SU-DHL-6 (cell line): ENCODE results near the gene KRT27.

Experiments used
- H2AFZ ChIP-seq: fragments of 200-600 bp; sonication (generic); 2 replicates; pipeline ENCODE4 v1.6.1; 2014; ENCODE audit warnings: low read depth, mild to moderate bottlenecking, moderate library complexity, mixed read lengths, antibody characterized with exemption, low read length; ENCODE audit not compliant: severe bottlenecking
- H3F3A ChIP-seq: fragments of 200-600 bp; shearing (Covaris generic); 2 replicates; pipeline ENCODE4 v1.6.0; 2016; ENCODE audit warnings: antibody characterized with exemption, mild to moderate bottlenecking; ENCODE audit not compliant: insufficient read depth
- H3K27ac ChIP-seq: fragments of 200-600 bp; sonication (generic); 2 replicates; pipeline ENCODE4 v1.5.1; 2016; ENCODE audit warnings: low read depth, mild to moderate bottlenecking, low read length, moderate library complexity, mixed read lengths
- H3K27me3 ChIP-seq: fragments of 200-600 bp; sonication (generic), shearing (Covaris generic); 2 replicates; pipeline ENCODE4 v1.6.0; 2014; ENCODE audit warnings: mild to moderate bottlenecking, low read length
- H3K36me3 ChIP-seq: fragments of 200-600 bp; sonication (generic); 2 replicates; pipeline ENCODE4 v1.6.1; 2014; ENCODE audit warnings: mild to moderate bottlenecking, low read length, mixed read lengths
- H3K4me2 ChIP-seq: fragments of 300-600, 200-600 bp; shearing (Covaris generic), sonication (generic); 2 replicates; pipeline ENCODE4 v1.6.0; 2014; ENCODE audit warnings: low read length, low read depth, mild to moderate bottlenecking; ENCODE audit not compliant: poor library complexity, severe bottlenecking
- H3K4me3 ChIP-seq: fragments of 200-600 bp; sonication (generic); 2 replicates; pipeline ENCODE4 v1.5.1; 2014; ENCODE audit warnings: antibody characterized with exemption, low read length, mild to moderate bottlenecking, mixed read lengths; ENCODE audit not compliant: insufficient read depth, poor library complexity, severe bottlenecking
- H3K79me2 ChIP-seq: fragments of 200-600 bp; sonication (generic); 2 replicates; pipeline ENCODE4 v1.6.1; 2014; ENCODE audit warnings: mild to moderate bottlenecking, low read length, moderate library complexity; ENCODE audit not compliant: insufficient read depth
- H3K9ac ChIP-seq: fragments of 200-600 bp; sonication (generic); 2 replicates; pipeline ENCODE4 v1.7.0; 2014; ENCODE audit warnings: mild to moderate bottlenecking, low read length
- H3K9me2 ChIP-seq: fragments of 200-600 bp; sonication (generic); replicated peaks from 2 replicates; pipeline ENCODE4 v1.6.1; 2014; ENCODE audit warnings: low read length; ENCODE audit not compliant: insufficient read depth
- H3K9me3 ChIP-seq: fragments of 200-600 bp; sonication (generic); 2 replicates; pipeline ENCODE4 v1.6.1; 2014; ENCODE audit warnings: low read length, mixed read lengths; ENCODE audit not compliant: insufficient read depth
- H4K20me1 ChIP-seq: fragments of 200-600 bp; sonication (generic); 2 replicates; pipeline ENCODE4 v1.6.1; 2014; ENCODE audit warnings: low read depth, mild to moderate bottlenecking, antibody characterized with exemption, low read length, moderate library complexity, mixed read lengths
- EZH2phosphoT487 ChIP-seq: fragments of 200-600 bp; sonication (generic), shearing (Covaris generic); conservative IDR thresholded peaks from 2 replicates; pipeline ENCODE4 v1.6.1; 2018; ENCODE audit warnings: mild to moderate bottlenecking, antibody characterized with exemption, low read length, moderate library complexity, mixed read lengths
- TF ChIP-seq, protein P1 (sequence below): fragments of 200-600 bp; sonication (generic); IDR thresholded peaks from one replicate; pipeline ENCODE4 v1.5.1; 2017; ENCODE audit warnings: antibody characterized with exemption, mild to moderate bottlenecking, low read length, moderate library complexity; ENCODE audit not compliant: insufficient read depth, poor library complexity, severe bottlenecking

Gene KRT27

DNA sequence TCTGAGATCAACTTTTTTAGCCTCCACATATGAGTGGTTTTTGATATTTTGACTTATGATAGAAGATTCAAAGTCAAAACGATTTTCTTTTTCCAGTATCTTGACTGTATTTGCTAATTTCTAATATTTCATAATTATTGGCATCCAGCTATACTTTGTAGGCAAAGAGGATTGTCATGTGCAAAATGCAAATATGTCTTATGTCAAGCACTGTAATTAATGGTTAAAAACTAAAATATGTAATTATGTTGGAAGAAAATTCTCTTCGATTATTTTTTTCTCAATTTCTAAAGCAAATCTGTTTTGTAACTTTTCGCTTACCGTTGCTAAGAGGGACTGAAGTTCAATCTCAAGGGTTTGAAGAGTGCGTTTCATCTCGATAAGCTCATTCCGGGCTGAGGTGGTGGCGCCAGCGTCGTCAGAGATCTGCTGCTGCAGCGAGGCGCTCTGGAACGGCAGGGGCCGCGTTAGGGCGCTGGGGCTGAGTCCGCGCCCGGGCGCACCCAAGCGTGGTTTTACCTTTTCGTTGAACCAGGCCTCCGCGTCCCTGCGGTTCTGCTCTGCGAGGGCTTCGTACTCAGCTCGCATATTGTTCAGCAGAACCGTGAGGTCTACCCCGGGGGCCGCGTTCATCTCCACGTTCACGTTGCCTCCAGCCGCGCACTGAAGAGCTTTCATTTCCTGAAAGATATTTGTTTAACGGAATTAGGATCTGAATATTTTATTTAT, 3.0 kb downstream of the KRT27 start:
- no peak overlapping the region for H3K27ac ChIP-seq
- H3K79me2 ChIP-seq = no peaks in the 10 kb centered on the region
- no peaks in the 10 kb centered on the region for H4K20me1 ChIP-seq
- no peaks in the 10 kb centered on the region for H3F3A ChIP-seq
- H3K9ac ChIP-seq = no peak overlapping the region
- H2AFZ ChIP-seq = no peak overlapping the region
- H3K9me3 ChIP-seq = no peaks in the 10 kb centered on the region
- H3K4me3 ChIP-seq = no peak overlapping the region
- no peak for TF ChIP-seq EZH2phosphoT487
- TF ChIP-seq, protein P1, sequence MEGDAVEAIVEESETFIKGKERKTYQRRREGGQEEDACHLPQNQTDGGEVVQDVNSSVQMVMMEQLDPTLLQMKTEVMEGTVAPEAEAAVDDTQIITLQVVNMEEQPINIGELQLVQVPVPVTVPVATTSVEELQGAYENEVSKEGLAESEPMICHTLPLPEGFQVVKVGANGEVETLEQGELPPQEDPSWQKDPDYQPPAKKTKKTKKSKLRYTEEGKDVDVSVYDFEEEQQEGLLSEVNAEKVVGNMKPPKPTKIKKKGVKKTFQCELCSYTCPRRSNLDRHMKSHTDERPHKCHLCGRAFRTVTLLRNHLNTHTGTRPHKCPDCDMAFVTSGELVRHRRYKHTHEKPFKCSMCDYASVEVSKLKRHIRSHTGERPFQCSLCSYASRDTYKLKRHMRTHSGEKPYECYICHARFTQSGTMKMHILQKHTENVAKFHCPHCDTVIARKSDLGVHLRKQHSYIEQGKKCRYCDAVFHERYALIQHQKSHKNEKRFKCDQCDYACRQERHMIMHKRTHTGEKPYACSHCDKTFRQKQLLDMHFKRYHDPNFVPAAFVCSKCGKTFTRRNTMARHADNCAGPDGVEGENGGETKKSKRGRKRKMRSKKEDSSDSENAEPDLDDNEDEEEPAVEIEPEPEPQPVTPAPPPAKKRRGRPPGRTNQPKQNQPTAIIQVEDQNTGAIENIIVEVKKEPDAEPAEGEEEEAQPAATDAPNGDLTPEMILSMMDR = no peak
- H3K36me3 ChIP-seq = no peaks in the 10 kb centered on the region
- no peaks in the 10 kb centered on the region for H3K27me3 ChIP-seq
- H3K9me2 ChIP-seq = no peaks in the 10 kb centered on the region
- no peak overlapping the region for H3K4me2 ChIP-seq

DNA sequence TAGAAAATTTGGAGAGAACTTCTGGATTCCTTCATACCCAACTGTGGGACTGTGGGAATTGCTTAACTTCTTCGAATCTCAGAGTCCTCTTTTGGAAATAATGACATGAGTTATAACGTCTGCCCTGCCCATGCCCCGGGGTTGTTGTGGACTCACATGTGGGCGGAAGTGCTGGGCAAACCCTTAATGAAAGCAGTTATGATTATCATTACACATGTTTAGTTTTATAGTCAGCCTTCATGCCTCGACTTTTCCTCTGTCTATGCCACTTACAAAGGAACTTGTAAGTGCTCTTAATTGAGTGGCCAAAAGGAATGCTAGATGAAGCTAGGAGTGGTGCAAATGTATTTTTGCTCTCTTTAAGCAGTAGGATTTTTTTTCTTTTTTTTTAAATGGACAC, 3.9 kb downstream of the KRT27 start:
- TF ChIP-seq, protein P1 = no peak
- TF ChIP-seq EZH2phosphoT487 = no peak
- Histone ChIP-seq H3K36me3 (no peaks in the 10 kb centered on the region), H3K27ac (no peak overlapping the region), H3K4me2 (no peak overlapping the region), H2AFZ (no peak overlapping the region), H4K20me1 (no peaks in the 10 kb centered on the region), H3K4me3 (no peak overlapping the region), H3K9me3 (no peaks in the 10 kb centered on the region), H3K27me3 (no peaks in the 10 kb centered on the region), H3K9ac (no peak overlapping the region), H3F3A (no peaks in the 10 kb centered on the region), H3K79me2 (no peaks in the 10 kb centered on the region), H3K9me2 (no peaks in the 10 kb centered on the region)

DNA sequence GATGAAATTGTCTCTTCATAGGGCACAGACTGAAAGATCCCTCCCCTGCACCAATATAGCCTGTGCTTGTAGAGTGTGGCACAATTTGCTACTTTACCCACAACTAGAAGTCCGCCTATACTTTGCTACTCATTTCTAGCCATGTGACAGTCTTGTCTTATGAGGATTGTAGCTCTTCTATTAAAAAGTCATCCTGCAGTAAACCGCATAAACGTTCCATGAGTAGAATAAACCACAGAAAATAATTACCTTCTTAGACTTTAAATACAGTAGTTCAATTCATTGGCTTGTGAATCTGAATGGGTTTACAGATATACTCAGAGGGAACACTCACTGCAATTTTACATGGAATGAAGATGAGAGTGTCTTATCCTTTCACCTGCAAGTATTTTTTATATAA, 4.4 kb downstream of the KRT27 start:
- H3K4me3 ChIP-seq = no peak overlapping the region
- H4K20me1 ChIP-seq = no peaks in the 10 kb centered on the region
- H3K27me3 ChIP-seq = no peaks in the 10 kb centered on the region
- TF ChIP-seq, protein P1 = no peak
- TF ChIP-seq EZH2phosphoT487 = no peak
- no peak overlapping the region for H3K9ac ChIP-seq
- H3K9me2 ChIP-seq = no peaks in the 10 kb centered on the region
- no peaks in the 10 kb centered on the region for H3K9me3 ChIP-seq
- H2AFZ ChIP-seq = no peak overlapping the region
- no peaks in the 10 kb centered on the region for H3K36me3 ChIP-seq
- H3K79me2 ChIP-seq = no peaks in the 10 kb centered on the region
- no peak overlapping the region for H3K4me2 ChIP-seq
- H3F3A ChIP-seq = no peaks in the 10 kb centered on the region
- no peak overlapping the region for H3K27ac ChIP-seq
